ENCODE measurements around the gene GNA12.

DNA sequence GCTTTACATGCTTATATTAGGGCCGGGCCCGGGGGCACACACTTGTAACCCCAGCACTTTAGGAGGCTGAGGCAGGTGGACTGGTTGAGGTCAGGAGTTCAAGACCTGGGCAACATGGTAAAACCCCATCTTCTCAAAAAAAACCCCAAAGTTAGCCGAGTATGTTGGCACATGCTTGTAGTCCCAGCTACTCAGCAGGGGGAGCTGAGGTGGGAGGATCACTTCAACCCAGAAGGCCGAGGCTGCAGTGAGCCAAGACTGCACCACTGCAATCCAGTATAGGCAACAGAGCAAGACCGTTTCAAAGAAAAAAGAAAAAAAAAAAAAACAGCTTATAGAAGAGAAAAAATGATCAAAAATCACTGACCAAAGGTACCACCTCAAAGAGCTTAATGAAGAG lies 93.0 kb downstream of the GNA12 start:
- no peak for TF ChIP-seq JUND (IDR thresholded peaks at IDR 0.05)
- TF ChIP-seq, protein P1, sequence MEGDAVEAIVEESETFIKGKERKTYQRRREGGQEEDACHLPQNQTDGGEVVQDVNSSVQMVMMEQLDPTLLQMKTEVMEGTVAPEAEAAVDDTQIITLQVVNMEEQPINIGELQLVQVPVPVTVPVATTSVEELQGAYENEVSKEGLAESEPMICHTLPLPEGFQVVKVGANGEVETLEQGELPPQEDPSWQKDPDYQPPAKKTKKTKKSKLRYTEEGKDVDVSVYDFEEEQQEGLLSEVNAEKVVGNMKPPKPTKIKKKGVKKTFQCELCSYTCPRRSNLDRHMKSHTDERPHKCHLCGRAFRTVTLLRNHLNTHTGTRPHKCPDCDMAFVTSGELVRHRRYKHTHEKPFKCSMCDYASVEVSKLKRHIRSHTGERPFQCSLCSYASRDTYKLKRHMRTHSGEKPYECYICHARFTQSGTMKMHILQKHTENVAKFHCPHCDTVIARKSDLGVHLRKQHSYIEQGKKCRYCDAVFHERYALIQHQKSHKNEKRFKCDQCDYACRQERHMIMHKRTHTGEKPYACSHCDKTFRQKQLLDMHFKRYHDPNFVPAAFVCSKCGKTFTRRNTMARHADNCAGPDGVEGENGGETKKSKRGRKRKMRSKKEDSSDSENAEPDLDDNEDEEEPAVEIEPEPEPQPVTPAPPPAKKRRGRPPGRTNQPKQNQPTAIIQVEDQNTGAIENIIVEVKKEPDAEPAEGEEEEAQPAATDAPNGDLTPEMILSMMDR (IDR thresholded peaks at IDR 0.05; ENCODE audit: low read depth, low read length, missing input control): no peak
- TF ChIP-seq EGR1 (IDR thresholded peaks at IDR 0.05; ENCODE audit: low read depth in 2 of 2): no peak
- TF ChIP-seq FOXA1 (IDR thresholded peaks at IDR 0.05): no peak
- TF ChIP-seq TAF1 (conservative IDR thresholded peaks at IDR 0.05): no peak
- TF ChIP-seq HNF4A (conservative IDR thresholded peaks at IDR 0.05): no peak
- no peak for TF ChIP-seq GABPA (IDR thresholded peaks at IDR 0.05 in 1 of 2, conservative IDR thresholded peaks at IDR 0.05 in 1 of 2)
- TF ChIP-seq, protein P2, sequence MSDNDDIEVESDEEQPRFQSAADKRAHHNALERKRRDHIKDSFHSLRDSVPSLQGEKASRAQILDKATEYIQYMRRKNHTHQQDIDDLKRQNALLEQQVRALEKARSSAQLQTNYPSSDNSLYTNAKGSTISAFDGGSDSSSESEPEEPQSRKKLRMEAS (IDR thresholded peaks at IDR 0.05): no peak

Measured in liver (tissue), 3 donors.